OCI-LY1 (cell line): Measurements from ENCODE around the gene SLC6A3.
A peak's percentile ranks its signal among the peaks of the same experiment; 100 is the strongest.

Source experiments
- H2AFZ ChIP-seq: fragments of 200-600 bp; sonication (generic), shearing (Covaris generic); 2 replicates; pipeline ENCODE4 v1.6.0; 2014; ENCODE audit warnings: antibody characterized with exemption, mild to moderate bottlenecking, low read length
- H3F3A ChIP-seq: fragments of 200-600 bp; sonication (generic), shearing (Covaris generic); 2 replicates; pipeline ENCODE4 v1.6.0; 2014; ENCODE audit warnings: mild to moderate bottlenecking, antibody characterized with exemption, low read length, moderate library complexity; ENCODE audit not compliant: insufficient read depth
- H3K27ac ChIP-seq: fragments of 200-600 bp; sonication (generic); 2 replicates; pipeline ENCODE4 v1.5.1; 2014; ENCODE audit warnings: low read length, mixed run types, mild to moderate bottlenecking, low read depth; ENCODE audit not compliant: poor library complexity, severe bottlenecking
- H3K27me3 ChIP-seq: fragments of 200-600 bp; sonication (generic); 2 replicates; pipeline ENCODE4 v1.6.0; 2014; ENCODE audit warnings: antibody characterized with exemption, mild to moderate bottlenecking, low read length, moderate library complexity; ENCODE audit not compliant: insufficient read depth
- H3K36me3 ChIP-seq: fragments of 200-600 bp; sonication (generic); 2 replicates; pipeline ENCODE4 v1.6.1; 2014; ENCODE audit warnings: mild to moderate bottlenecking, antibody characterized with exemption, low read length, moderate library complexity, mixed read lengths; ENCODE audit not compliant: insufficient read depth
- H3K4me1 ChIP-seq: fragments of 200-600 bp; sonication (generic); 2 replicates; pipeline ENCODE4 v1.5.1; 2014; ENCODE audit warnings: mild to moderate bottlenecking, low read length, moderate library complexity; ENCODE audit not compliant: insufficient read depth, severe bottlenecking
- H3K4me2 ChIP-seq: fragments of 200-600 bp; sonication (generic), shearing (Covaris generic); 2 replicates; pipeline ENCODE4 v1.6.1; 2014; ENCODE audit warnings: low read length
- H3K4me3 ChIP-seq: fragments of 200-600 bp; sonication (generic); 2 replicates; pipeline ENCODE4 v1.5.1; 2014; ENCODE audit warnings: low read length, low read depth, mild to moderate bottlenecking, mixed read lengths; ENCODE audit not compliant: poor library complexity, severe bottlenecking
- H3K79me2 ChIP-seq: fragments of 200-600 bp; shearing (Covaris generic); 2 replicates; pipeline ENCODE4 v1.6.1; 2016; ENCODE audit warnings: mixed run types, low read length, mixed read lengths; ENCODE audit not compliant: insufficient read depth
- H3K9ac ChIP-seq: fragments of 200-600 bp; sonication (generic), shearing (Covaris generic); 2 replicates; pipeline ENCODE4 v1.6.1; 2014; ENCODE audit warnings: mild to moderate bottlenecking, low read length, mixed read lengths
- H3K9me2 ChIP-seq: fragments of 200-600 bp; sonication (generic), shearing (Covaris generic); 2 replicates; pipeline ENCODE4 v1.6.1; 2014; ENCODE audit warnings: low read depth, mild to moderate bottlenecking, low read length, mixed read lengths
- H3K9me3 ChIP-seq: fragments of 200-600 bp; shearing (Covaris generic); 2 replicates; pipeline ENCODE4 v1.6.1; 2014; ENCODE audit warnings: low read length, mixed read lengths
- H4K20me1 ChIP-seq: fragments of 200-600 bp; sonication (generic), shearing (Covaris generic); 2 replicates; pipeline ENCODE4 v1.6.0; 2016; ENCODE audit warnings: mild to moderate bottlenecking, low read length; ENCODE audit not compliant: insufficient read depth
- CTCF ChIP-seq: fragments of 200-600 bp; sonication (generic), shearing (Covaris generic); IDR thresholded peaks from 2 replicates; pipeline ENCODE4 v1.5.1; 2017; ENCODE audit warnings: mild to moderate bottlenecking, antibody characterized with exemption, low read length, moderate library complexity, mixed read lengths
- EZH2 ChIP-seq: fragments of 200-600 bp; sonication (generic), shearing (Covaris generic); IDR thresholded peaks from 2 replicates; pipeline ENCODE4 v1.8.0; 2017; ENCODE audit warnings: borderline replicate concordance, mixed run types, mild to moderate bottlenecking, antibody characterized with exemption, low read length, moderate library complexity, mixed read lengths

Gene SLC6A3

GRCh38 chr5:1414311-1415058 is 30.8 kb downstream of the SLC6A3 start:
- no peak overlapping the region for H3K9ac ChIP-seq
- TF ChIP-seq EZH2 (no peak), CTCF (no peak)
- H3K79me2 ChIP-seq = no peaks in the 10 kb centered on the region
- H3K9me2 ChIP-seq = no peaks in the 10 kb centered on the region
- no peaks in the 10 kb centered on the region for H3K27me3 ChIP-seq
- no peak overlapping the region for H3K27ac ChIP-seq
- no peak overlapping the region for H3K4me3 ChIP-seq
- H2AFZ ChIP-seq = no peak overlapping the region
- no peaks in the 10 kb centered on the region for H3K9me3 ChIP-seq
- no peaks in the 10 kb centered on the region for H4K20me1 ChIP-seq
- H3F3A ChIP-seq = no peaks in the 10 kb centered on the region
- H3K4me2 ChIP-seq = no peak overlapping the region
- no peaks in the 10 kb centered on the region for H3K4me1 ChIP-seq
- no peaks in the 10 kb centered on the region for H3K36me3 ChIP-seq

- Histone ChIP-seq H4K20me1 (no peaks in the 10 kb centered on the region), H3K79me2 (no peaks in the 10 kb centered on the region), H3K4me1 (no peaks in the 10 kb centered on the region), H3K9ac (no peak overlapping the region), H3K9me2 (no peaks in the 10 kb centered on the region), H3K4me3 (no peak overlapping the region), H2AFZ (no peak overlapping the region), H3K36me3 (no peaks in the 10 kb centered on the region), H3K9me3 (no peaks in the 10 kb centered on the region), H3K27me3 (no peaks in the 10 kb centered on the region), H3K27ac (no peak overlapping the region), H3K4me2 (no peak overlapping the region), H3F3A (no peaks in the 10 kb centered on the region)
- TF ChIP-seq CTCF (no peak), EZH2 (no peak)
Measured at GRCh38 chr5:1413611-1414241, 31.5 kb downstream of the SLC6A3 start.

GRCh38 chr5:1413211-1413610 is 32.0 kb downstream of the SLC6A3 start:
- Histone ChIP-seq H4K20me1 (no peaks in the 10 kb centered on the region), H3K9ac (no peak overlapping the region), H3K36me3 (no peaks in the 10 kb centered on the region), H3K9me3 (no peaks in the 10 kb centered on the region), H3K79me2 (no peaks in the 10 kb centered on the region), H3K27me3 (no peaks in the 10 kb centered on the region), H3F3A (no peaks in the 10 kb centered on the region), H3K4me1 (no peaks in the 10 kb centered on the region), H2AFZ (no peak overlapping the region), H3K4me2 (no peak overlapping the region), H3K4me3 (no peak overlapping the region), H3K27ac (no peak overlapping the region), H3K9me2 (no peaks in the 10 kb centered on the region)
- TF ChIP-seq EZH2 = no peak
- 0 out of 2 replicates have a peak, but pooled peaks have one; percentile 14 for TF ChIP-seq CTCF
